HepG2 (cell line): ENCODE data around the gene FNDC3B. TPM values are rescaled to one million over a fixed set of nuclear protein-coding genes. Genes with fewer than 3 reads are reported as not detected.

Experiments
- CHD4 ChIP-seq: fragments of 200-600 bp; sonication (generic); IDR thresholded peaks from 2 replicates; pipeline ENCODE4 v1.7.0; 2017; ENCODE audit warnings: mild to moderate bottlenecking, low read length, borderline replicate concordance
- CREM ChIP-seq, 2 experiments: sonication (generic) in 1 of 2; formaldehyde crosslinking in 1 of 2; IDR thresholded peaks; 2 replicates each; pipeline versions ENCODE4 v1.4.0 to v1.6.1; 2016 to 2020; ENCODE audit warnings: antibody characterized with exemption in 1 of 2, mild to moderate bottlenecking in 1 of 2, missing genetic modification reagents in 1 of 2
- HOXA7 ChIP-seq: sonication (generic); formaldehyde crosslinking; IDR thresholded peaks from 2 replicates; pipeline ENCODE4 v1.8.1; 2022; ENCODE audit warnings: mild to moderate bottlenecking, missing genetic modification reagents, moderate library complexity
- KAT2B ChIP-seq: fragments of 150-350 bp; IDR thresholded peaks from 2 replicates; pipeline ENCODE4 v1.6.1; 2014; ENCODE audit warnings: low read depth, low read length, borderline replicate concordance
- PATZ1 ChIP-seq: sonication (generic); formaldehyde crosslinking; IDR thresholded peaks from 2 replicates; pipeline ENCODE4 v1.4.0; 2020; ENCODE audit warnings: missing genetic modification reagents
- RBM22 ChIP-seq: fragments of 200-400 bp; formaldehyde crosslinking; optimal IDR thresholded peaks from 2 replicates; pipeline ENCODE3; 2017; ENCODE audit warnings: mild to moderate bottlenecking, low read length, moderate library complexity
- SOX5 ChIP-seq: IDR thresholded peaks from 2 replicates; pipeline ENCODE4 v1.6.1; 2016; ENCODE audit warnings: borderline replicate concordance
- YEATS4 ChIP-seq: sonication (generic); formaldehyde crosslinking; IDR thresholded peaks from 2 replicates; pipeline ENCODE4 v1.4.0; 2020; ENCODE audit warnings: missing genetic modification reagents, borderline replicate concordance
- ZBTB49 ChIP-seq: sonication (generic); formaldehyde crosslinking; IDR thresholded peaks from 2 replicates; pipeline ENCODE4 v1.4.0; 2020; ENCODE audit warnings: missing genetic modification reagents, borderline replicate concordance
- ZFY ChIP-seq: sonication (generic); formaldehyde crosslinking; IDR thresholded peaks from 2 replicates; pipeline ENCODE4 v1.4.0; 2020; ENCODE audit warnings: missing genetic modification reagents
- ZNF281 ChIP-seq: sonication (generic); formaldehyde crosslinking; IDR thresholded peaks from 2 replicates; pipeline ENCODE4 v1.4.0; 2020; ENCODE audit warnings: missing genetic modification reagents, borderline replicate concordance
- ZNF501 ChIP-seq: sonication (generic); formaldehyde crosslinking; IDR thresholded peaks from 2 replicates; pipeline ENCODE4 v1.5.1; 2020; ENCODE audit warnings: mild to moderate bottlenecking, moderate library complexity, missing genetic modification reagents
- ZNF773 ChIP-seq: sonication (generic); formaldehyde crosslinking; IDR thresholded peaks from 2 replicates; pipeline ENCODE4 v1.4.0; 2020; ENCODE audit warnings: missing genetic modification reagents, borderline replicate concordance
- ZNF841 ChIP-seq: sonication (generic); formaldehyde crosslinking; IDR thresholded peaks from 2 replicates; pipeline ENCODE4 v1.8.1; 2023; ENCODE audit warnings: missing genetic modification reagents, borderline replicate concordance
- ZSCAN9 ChIP-seq: IDR thresholded peaks from 2 replicates; pipeline ENCODE4 v1.6.1; 2016; ENCODE audit warnings: borderline replicate concordance
- polyA plus RNA-seq, 8 experiments: library from polyadenylated mRNA; depleted of rRNA in 3 of 8; stranded (reverse) in 7 of 8; unstranded in 1 of 8; fragments of >200 nt; fragmentation: Illumina TruSeq in 4 of 8; extraction: Trizol in 4 of 8; gene quantifications; 2 replicates each; pipeline versions ENCODE4 v1.2.1 to v1.2.3, GENCODE V29; 2011 to 2016; ENCODE audit warnings: low read depth in 4 of 8, missing spikeins in 1 of 8, mixed read lengths in 1 of 8; ENCODE audit not compliant: insufficient read depth in 1 of 8
- total RNA-seq, 5 experiments: library from RNA; depleted of rRNA; stranded (reverse); fragments of >200 nt; fragmentation: Illumina TruSeq; extraction: Trizol; gene quantifications; 2 replicates each; pipeline ENCODE4 v1.2.3, GENCODE V29; 2016; ENCODE audit warnings: low read depth in 1 of 5

The FNDC3B gene
- total and polyA plus RNA-seq, 2 of the 13 experiments (the other 11 are each of a cell fraction or from before 2014, with no cell fraction given): 74.8 to 103 TPM

- TF ChIP-seq ZSCAN9 (CRISPR knock-in tag) (no peak), ZNF773 (CRISPR knock-in tag) (no peak), KAT2B (no peak), ZNF501 (0 out of 2 replicates have a peak, but pooled peaks have one; percentile 48), CREM (IDR thresholded peaks at IDR 0.05) (no peak), CREM (CRISPR knock-in tag; IDR thresholded peaks at IDR 0.05) (no peak), CHD4 (no peak), ZFY (CRISPR knock-in tag) (no peak), RBM22 (no peak), ZNF841 (CRISPR knock-in tag) (no peak), HOXA7 (CRISPR knock-in tag) (no peak), PATZ1 (CRISPR knock-in tag) (no peak), YEATS4 (no peak), ZNF281 (CRISPR knock-in tag) (no peak), ZBTB49 (CRISPR knock-in tag) (no peak), SOX5 (CRISPR knock-in tag) (peak; percentile 49; the same call in 1 of the 2 replicates)
Measured at GRCh38 chr3:172029425-172030098, 9.8 kb upstream of the FNDC3B start (continued).
